Measurements from ENCODE around the gene ANTXRL.

ANTXRL gene

DNA sequence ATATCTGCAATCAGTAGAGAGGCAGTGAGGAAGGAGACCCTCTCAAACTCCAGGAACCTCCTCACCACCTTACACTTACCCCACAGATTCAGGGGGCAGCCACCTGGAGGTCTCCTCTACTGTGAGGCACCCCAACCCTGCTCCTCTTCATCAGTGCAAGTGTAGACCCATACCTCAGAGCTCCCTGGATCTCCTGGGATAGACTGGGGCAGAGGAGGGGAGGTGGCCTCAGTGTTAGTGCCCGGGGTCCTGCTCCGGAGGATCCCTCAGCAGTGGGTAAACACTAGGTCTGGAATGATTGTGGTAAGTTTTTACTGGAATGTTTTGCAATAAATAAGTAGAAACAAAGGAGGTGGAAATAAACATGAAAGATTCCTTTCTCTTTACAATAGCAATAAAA is 31.1 kb downstream of the ANTXRL start:
- DNase-seq (ENCODE audit: low spot score), result no peak
- TF ChIP-seq, protein P1, sequence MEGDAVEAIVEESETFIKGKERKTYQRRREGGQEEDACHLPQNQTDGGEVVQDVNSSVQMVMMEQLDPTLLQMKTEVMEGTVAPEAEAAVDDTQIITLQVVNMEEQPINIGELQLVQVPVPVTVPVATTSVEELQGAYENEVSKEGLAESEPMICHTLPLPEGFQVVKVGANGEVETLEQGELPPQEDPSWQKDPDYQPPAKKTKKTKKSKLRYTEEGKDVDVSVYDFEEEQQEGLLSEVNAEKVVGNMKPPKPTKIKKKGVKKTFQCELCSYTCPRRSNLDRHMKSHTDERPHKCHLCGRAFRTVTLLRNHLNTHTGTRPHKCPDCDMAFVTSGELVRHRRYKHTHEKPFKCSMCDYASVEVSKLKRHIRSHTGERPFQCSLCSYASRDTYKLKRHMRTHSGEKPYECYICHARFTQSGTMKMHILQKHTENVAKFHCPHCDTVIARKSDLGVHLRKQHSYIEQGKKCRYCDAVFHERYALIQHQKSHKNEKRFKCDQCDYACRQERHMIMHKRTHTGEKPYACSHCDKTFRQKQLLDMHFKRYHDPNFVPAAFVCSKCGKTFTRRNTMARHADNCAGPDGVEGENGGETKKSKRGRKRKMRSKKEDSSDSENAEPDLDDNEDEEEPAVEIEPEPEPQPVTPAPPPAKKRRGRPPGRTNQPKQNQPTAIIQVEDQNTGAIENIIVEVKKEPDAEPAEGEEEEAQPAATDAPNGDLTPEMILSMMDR (IDR thresholded peaks at IDR 0.05; ENCODE audit: extremely low read depth, missing control alignments), result no peak

DNA sequence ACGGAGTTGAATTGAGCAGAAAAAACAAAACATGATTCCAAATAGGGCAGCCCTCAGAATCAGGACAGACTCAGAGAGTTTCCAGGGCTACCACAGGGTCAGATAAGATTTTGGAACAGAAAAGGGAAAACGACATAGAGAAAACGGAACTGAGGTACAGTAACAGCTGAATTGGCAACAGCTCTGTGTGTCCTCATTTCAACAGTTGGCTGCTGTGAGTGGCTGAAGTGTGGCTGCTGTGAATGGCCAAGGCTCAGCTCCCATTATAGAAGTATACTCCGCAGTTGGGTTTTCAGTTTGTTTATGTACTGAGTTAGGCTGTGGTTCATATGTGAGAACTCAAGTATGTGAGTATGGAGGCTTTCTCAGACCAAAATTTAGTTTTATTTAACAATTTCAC is 32.0 kb downstream of the ANTXRL start:
- DNase-seq (ENCODE audit: low spot score), result no peak
- TF ChIP-seq, protein P1 (IDR thresholded peaks at IDR 0.05; ENCODE audit: extremely low read depth, missing control alignments), result no peak

DNA sequence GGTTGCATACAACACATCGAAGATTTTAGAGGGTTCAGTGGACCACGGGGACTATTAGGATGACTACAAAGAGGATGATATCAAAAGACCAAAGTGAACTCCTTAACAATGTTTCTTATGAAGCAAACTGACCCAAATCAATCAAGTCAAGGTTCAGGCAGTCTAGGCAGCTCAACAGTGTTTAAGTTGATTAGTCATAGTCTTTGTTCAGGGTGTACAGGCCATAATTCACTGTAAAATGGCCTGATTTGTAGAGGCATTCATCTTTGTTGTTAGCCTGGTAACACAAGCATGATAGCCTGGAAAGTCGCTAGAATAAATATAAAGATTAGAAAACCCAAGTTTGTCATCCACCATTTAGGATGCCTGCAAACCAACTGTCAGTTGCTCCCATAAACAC is 32.6 kb downstream of the ANTXRL start:
- TF ChIP-seq, protein P1 (IDR thresholded peaks at IDR 0.05; ENCODE audit: extremely low read depth, missing control alignments), result no peak
- DNase-seq (ENCODE audit: low spot score), result no peak

DNA sequence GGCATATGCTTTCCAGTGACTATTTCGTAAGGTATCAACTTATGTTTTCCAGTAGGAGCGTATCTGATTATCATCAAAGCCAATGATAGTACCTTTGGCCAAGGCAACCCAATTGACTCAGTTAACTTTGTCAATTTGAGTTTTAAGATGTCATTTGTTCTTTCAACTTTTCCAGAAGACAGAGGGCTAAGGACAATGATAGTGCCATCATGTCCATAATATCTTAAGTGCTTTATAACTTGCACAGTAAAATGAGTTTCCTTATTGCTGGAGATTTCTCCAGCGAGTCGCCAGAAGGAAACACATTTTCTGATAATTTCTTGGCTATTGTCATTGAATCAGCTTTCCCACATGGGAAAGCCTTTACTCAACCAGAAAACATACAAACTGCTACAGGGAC is 35.0 kb downstream of the ANTXRL start:
- TF ChIP-seq, protein P1 (IDR thresholded peaks at IDR 0.05; ENCODE audit: extremely low read depth, missing control alignments), result no peak
- no peak for DNase-seq (ENCODE audit: low spot score)

DNA sequence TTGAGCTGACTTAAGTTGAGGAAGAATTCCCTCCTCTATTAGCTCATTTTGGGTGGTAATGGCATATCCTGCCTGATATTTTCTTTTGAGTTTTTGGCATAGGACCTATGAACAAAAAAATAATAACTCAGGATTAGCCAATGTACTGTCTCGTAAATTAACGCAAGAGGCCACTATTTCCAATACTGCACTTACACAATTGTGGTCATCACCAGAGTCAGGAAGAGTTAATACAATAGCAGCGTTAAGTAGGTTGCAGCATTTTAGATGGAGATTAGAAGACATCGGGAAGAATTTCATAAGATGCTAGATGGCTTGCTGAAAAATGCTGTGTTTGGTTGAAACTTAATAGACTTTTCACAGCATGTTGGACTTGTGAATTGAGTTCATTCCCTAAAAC is 36.4 kb downstream of the ANTXRL start:
- TF ChIP-seq, protein P1 (IDR thresholded peaks at IDR 0.05; ENCODE audit: extremely low read depth, missing control alignments), result no peak
- DNase-seq (ENCODE audit: low spot score), result no peak

DNA sequence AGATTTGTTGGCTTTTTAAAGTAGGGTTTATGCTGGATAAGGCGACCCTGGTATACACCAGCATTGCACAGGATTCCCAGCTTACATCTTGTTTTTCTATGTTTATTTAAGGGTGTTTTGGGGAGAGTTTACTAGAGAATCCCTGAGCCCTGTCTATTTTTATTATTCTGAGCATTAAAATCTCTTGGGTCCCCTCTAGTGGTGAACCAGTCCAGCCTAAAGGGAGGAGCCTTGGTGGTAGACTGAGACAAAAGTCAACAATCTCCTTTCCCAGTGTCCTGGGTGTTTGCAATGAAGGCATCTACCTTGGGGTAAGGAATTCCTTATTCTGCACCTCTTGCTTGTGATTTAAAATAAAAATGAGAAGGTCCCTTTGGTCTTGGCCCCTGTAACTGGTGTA is 38.2 kb downstream of the ANTXRL start:
- TF ChIP-seq, protein P1 (IDR thresholded peaks at IDR 0.05; ENCODE audit: extremely low read depth, missing control alignments), result no peak
- DNase-seq (ENCODE audit: low spot score), result no peak

DNA sequence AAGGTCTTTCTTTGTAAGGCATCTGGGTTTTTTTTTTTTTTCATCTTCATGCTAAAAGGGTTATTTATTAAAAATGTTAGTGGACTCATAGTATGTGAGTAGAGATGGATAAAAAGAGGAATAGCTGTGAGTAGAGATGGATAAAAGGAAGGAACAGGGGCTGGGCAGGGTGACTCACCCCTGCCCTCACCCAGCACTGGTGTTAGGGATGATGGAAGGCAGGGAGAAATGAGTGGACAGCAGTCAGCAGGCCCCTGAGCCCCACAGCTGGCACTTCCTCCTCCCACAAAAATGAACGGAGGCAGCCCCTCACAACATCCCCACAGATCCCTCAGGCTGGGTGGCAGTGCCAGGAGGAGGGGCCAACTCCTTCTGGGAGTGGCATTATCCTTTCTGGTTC is 39.3 kb downstream of the ANTXRL start:
- TF ChIP-seq, protein P1 (IDR thresholded peaks at IDR 0.05; ENCODE audit: extremely low read depth, missing control alignments), result no peak
- no peak for DNase-seq (ENCODE audit: low spot score)
